BLaER1 (cell line): ENCODE results near the gene TMEM30B.

Source experiments
- H3K27ac ChIP-seq: shearing (Covaris generic); formaldehyde crosslinking; 2 replicates; pipeline ENCODE4 v1.8.1; 2022
- H3K27me3 ChIP-seq: shearing (Covaris generic); formaldehyde crosslinking; 2 replicates; pipeline ENCODE4 v1.8.1; 2022
- H3K36me3 ChIP-seq: shearing (Covaris generic); formaldehyde crosslinking; 2 replicates; pipeline ENCODE4 v1.8.1; 2022
- H3K4me1 ChIP-seq: shearing (Covaris generic); formaldehyde crosslinking; 2 replicates; pipeline ENCODE4 v1.8.1; 2022
- H3K4me2 ChIP-seq: shearing (Covaris generic); formaldehyde crosslinking; 2 replicates; pipeline ENCODE4 v1.8.1; 2022
- H3K4me3 ChIP-seq: shearing (Covaris generic); formaldehyde crosslinking; 2 replicates; pipeline ENCODE4 v1.8.1; 2022
- H3K9ac ChIP-seq: shearing (Covaris generic); formaldehyde crosslinking; 2 replicates; pipeline ENCODE4 v1.8.1; 2022
- H3K9me3 ChIP-seq: shearing (Covaris generic); formaldehyde crosslinking; 2 replicates; pipeline ENCODE4 v1.8.1; 2022
- H4K20me1 ChIP-seq: shearing (Covaris generic); formaldehyde crosslinking; 2 replicates; pipeline ENCODE4 v1.8.1; 2022
- Cebpa-rat ChIP-seq: shearing (Covaris generic); IDR thresholded peaks from 2 replicates; pipeline ENCODE4 v1.8.1; 2022

Gene TMEM30B

GRCh38 chr14:61270714-61271113 is 10.4 kb downstream of the TMEM30B start:
- no peak overlapping the region for H3K4me3 ChIP-seq
- H3K4me2 ChIP-seq, result no peak overlapping the region
- no peak for TF ChIP-seq Cebpa-rat

GRCh38 chr14:61269321-61270083 is 11.6 kb downstream of the TMEM30B start:
- H3K27ac ChIP-seq, result no peak overlapping the region
- peak overlapping the region; percentile 51; the same call in 1 of the 2 replicates for H3K4me3 ChIP-seq
- no peak for TF ChIP-seq Cebpa-rat
- H3K27me3 ChIP-seq, result no peaks in the 10 kb centered on the region
- peak overlapping the region; percentile 76 for H3K4me2 ChIP-seq
- no peaks in the 10 kb centered on the region for H4K20me1 ChIP-seq
- H3K9ac ChIP-seq, result no peak overlapping the region
- H3K9me3 ChIP-seq, result no peaks in the 10 kb centered on the region
- no peaks in the 10 kb centered on the region for H3K36me3 ChIP-seq
- H3K4me1 ChIP-seq, result no peaks in the 10 kb centered on the region

More at GRCh38 chr14:61270714-61271113, 10.4 kb downstream of the TMEM30B start:
- H3K9me3 ChIP-seq, result no peaks in the 10 kb centered on the region
- no peaks in the 10 kb centered on the region for H4K20me1 ChIP-seq
- H3K4me1 ChIP-seq, result no peaks in the 10 kb centered on the region
- no peak overlapping the region for H3K27ac ChIP-seq
- no peak overlapping the region for H3K9ac ChIP-seq
- no peaks in the 10 kb centered on the region for H3K36me3 ChIP-seq
- no peaks in the 10 kb centered on the region for H3K27me3 ChIP-seq

GRCh38 chr14:61268812-61269211 is 12.3 kb downstream of the TMEM30B start:
- Histone ChIP-seq H3K9me3 (no peaks in the 10 kb centered on the region), H3K27ac (no peak overlapping the region), H3K36me3 (no peaks in the 10 kb centered on the region), H3K9ac (no peak overlapping the region), H3K4me3 (no peak overlapping the region), H3K4me2 (no peak overlapping the region), H4K20me1 (no peaks in the 10 kb centered on the region), H3K27me3 (no peaks in the 10 kb centered on the region), H3K4me1 (no peaks in the 10 kb centered on the region)
- TF ChIP-seq Cebpa-rat, result no peak

GRCh38 chr14:61266891-61267740 is 14.0 kb downstream of the TMEM30B start:
- no peak overlapping the region for H3K9ac ChIP-seq
- H3K4me2 ChIP-seq, result no peak overlapping the region
- no peak for TF ChIP-seq Cebpa-rat
- no peaks in the 10 kb centered on the region for H4K20me1 ChIP-seq
- H3K27me3 ChIP-seq, result no peaks in the 10 kb centered on the region
- H3K27ac ChIP-seq, result no peak overlapping the region
- no peaks in the 10 kb centered on the region for H3K4me1 ChIP-seq
- no peak overlapping the region for H3K4me3 ChIP-seq
- H3K9me3 ChIP-seq, result no peaks in the 10 kb centered on the region
- no peaks in the 10 kb centered on the region for H3K36me3 ChIP-seq

- no peak for TF ChIP-seq Cebpa-rat
- no peak overlapping the region for H3K27ac ChIP-seq
Measured at GRCh38 chr14:61266436-61266835, 14.7 kb downstream of the TMEM30B start.

GRCh38 chr14:61264651-61265050 is 16.5 kb downstream of the TMEM30B start:
- Histone ChIP-seq H3K9ac (no peak overlapping the region), H3K4me2 (no peak overlapping the region), H3K27ac (no peak overlapping the region), H3K9me3 (no peaks in the 10 kb centered on the region), H3K4me3 (no peak overlapping the region), H4K20me1 (no peaks in the 10 kb centered on the region), H3K4me1 (no peaks in the 10 kb centered on the region), H3K36me3 (no peaks in the 10 kb centered on the region), H3K27me3 (no peaks in the 10 kb centered on the region)
- TF ChIP-seq Cebpa-rat, result no peak

More at GRCh38 chr14:61266436-61266835, 14.7 kb downstream of the TMEM30B start:
- Histone ChIP-seq H3K9me3 (no peaks in the 10 kb centered on the region), H3K4me1 (no peaks in the 10 kb centered on the region), H3K9ac (no peak overlapping the region), H4K20me1 (no peaks in the 10 kb centered on the region), H3K4me2 (no peak overlapping the region), H3K4me3 (no peak overlapping the region), H3K27me3 (no peaks in the 10 kb centered on the region), H3K36me3 (no peaks in the 10 kb centered on the region)

GRCh38 chr14:61264010-61264571 is 17.0 kb downstream of the TMEM30B start:
- no peaks in the 10 kb centered on the region for H3K36me3 ChIP-seq
- TF ChIP-seq Cebpa-rat, result no peak
- no peak overlapping the region for H3K4me3 ChIP-seq
- no peak overlapping the region for H3K27ac ChIP-seq
- no peak overlapping the region for H3K9ac ChIP-seq
- H3K4me2 ChIP-seq, result no peak overlapping the region
- H3K9me3 ChIP-seq, result no peaks in the 10 kb centered on the region
- no peaks in the 10 kb centered on the region for H4K20me1 ChIP-seq
- H3K27me3 ChIP-seq, result no peaks in the 10 kb centered on the region
- no peaks in the 10 kb centered on the region for H3K4me1 ChIP-seq

- no peak overlapping the region for H3K4me3 ChIP-seq
- H3K36me3 ChIP-seq, result no peaks in the 10 kb centered on the region
- no peak overlapping the region for H3K4me2 ChIP-seq
- no peak overlapping the region for H3K9ac ChIP-seq
- H3K27me3 ChIP-seq, result no peaks in the 10 kb centered on the region
- no peak for TF ChIP-seq Cebpa-rat
- H4K20me1 ChIP-seq, result no peaks in the 10 kb centered on the region
- H3K27ac ChIP-seq, result no peak overlapping the region
- H3K4me1 ChIP-seq, result no peaks in the 10 kb centered on the region
- H3K9me3 ChIP-seq, result no peaks in the 10 kb centered on the region
Measured at GRCh38 chr14:61262082-61262481, 19.1 kb downstream of the TMEM30B start.

- H3K4me1 ChIP-seq, result no peaks in the 10 kb centered on the region
- no peaks in the 10 kb centered on the region for H4K20me1 ChIP-seq
- no peak for TF ChIP-seq Cebpa-rat
- H3K4me2 ChIP-seq, result no peak overlapping the region
- H3K4me3 ChIP-seq, result no peak overlapping the region
- H3K9me3 ChIP-seq, result no peaks in the 10 kb centered on the region
- H3K27me3 ChIP-seq, result no peaks in the 10 kb centered on the region
- H3K9ac ChIP-seq, result no peak overlapping the region
- H3K27ac ChIP-seq, result no peak overlapping the region
- no peaks in the 10 kb centered on the region for H3K36me3 ChIP-seq
Measured at GRCh38 chr14:61260939-61261776, 20.0 kb downstream of the TMEM30B start.
